ENCODE results near the gene TMEM72. TPM values are rescaled to one million over a fixed set of nuclear protein-coding genes. Genes with fewer than 3 reads are reported as not detected.

The TMEM72 gene
- total RNA-seq, 1 experiment from 2014 or later = not detected

DNA sequence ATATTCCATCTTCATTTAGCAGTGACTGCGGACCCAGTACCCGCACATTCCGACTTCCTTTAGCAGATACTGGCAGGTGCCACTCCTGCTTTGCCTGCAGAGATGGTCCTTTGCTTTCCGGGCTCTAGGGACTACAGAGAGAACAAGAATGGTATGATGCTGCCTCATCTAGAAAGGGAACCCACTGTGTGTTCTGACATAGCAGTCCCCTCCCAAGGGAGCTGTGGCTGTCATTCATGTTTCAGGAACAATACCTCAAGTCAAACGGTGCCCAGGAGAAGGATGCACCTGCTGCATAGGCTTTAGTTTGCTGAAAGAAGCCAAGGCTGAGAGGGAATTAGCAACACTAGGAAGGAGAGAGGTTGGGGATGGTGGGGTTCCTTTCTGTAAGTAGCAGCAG lies 15.9 kb upstream of the TMEM72 start:
- peaks cover 4% of the 10 kb centered on the region; the same call in 1 of the 2 replicates for H3K4me1 ChIP-seq (ENCODE audit: insufficient read depth, low read length)
- no peak overlapping the region for H3K27ac ChIP-seq (ENCODE audit: insufficient read length, low read depth, low read length)
- H4K8ac ChIP-seq (replicated peaks; ENCODE audit: insufficient read length, low read depth, low read length) = no peak overlapping the region
- no peaks in the 10 kb centered on the region for H3K9me3 ChIP-seq (ENCODE audit: control insufficient read depth, low read depth, low read length)
- H3K4ac ChIP-seq (ENCODE audit: low read depth, low read length) = no peak overlapping the region
- H2BK120ac ChIP-seq (ENCODE audit: low read depth, low read length, poor library complexity, severe bottlenecking) = no peak overlapping the region
- H2BK20ac ChIP-seq (ENCODE audit: low read depth, low read length, poor library complexity, severe bottlenecking) = no peak overlapping the region
- no peaks in the 10 kb centered on the region for H3K23me2 ChIP-seq (ENCODE audit: insufficient read length, low read depth, low read length, poor library complexity, severe bottlenecking)
- Mint-ChIP-seq H3K4me3 (no peak overlapping the region), H3K9me3 (peaks cover 12% of the 10 kb centered on the region in 2 experiments; a peak in 4 of 5 replicates), H3K36me3 (ENCODE audit: insufficient read depth in 1 of 3, low read depth in 3 of 3) (peaks cover 3 to 4% (median 4%) of the 10 kb centered on the region in 3 experiments; a peak in 2 of 7 replicates), H3K27me3 (ENCODE audit: low read depth) (no peaks in the 10 kb centered on the region; the same call in none of the 2 replicates), H3K4me1 (peaks cover 18% of the 10 kb centered on the region in 2 experiments), H3K27ac (no peak overlapping the region)
- H3K14ac ChIP-seq (ENCODE audit: insufficient read depth, low read length) = no peak overlapping the region
- H3K9ac ChIP-seq (ENCODE audit: extremely low read depth, insufficient read length, low read length) = no peak overlapping the region
- DNase-seq = no peak
- H4K20me1 ChIP-seq (ENCODE audit: control insufficient read depth, insufficient read depth, insufficient read length) = no peaks in the 10 kb centered on the region
- no peak overlapping the region for H3K23ac ChIP-seq (ENCODE audit: insufficient read length, low read depth, low read length)
- H4K5ac ChIP-seq (ENCODE audit: insufficient read length, low read depth, low read length) = no peak overlapping the region
- TF ChIP-seq, protein P1, sequence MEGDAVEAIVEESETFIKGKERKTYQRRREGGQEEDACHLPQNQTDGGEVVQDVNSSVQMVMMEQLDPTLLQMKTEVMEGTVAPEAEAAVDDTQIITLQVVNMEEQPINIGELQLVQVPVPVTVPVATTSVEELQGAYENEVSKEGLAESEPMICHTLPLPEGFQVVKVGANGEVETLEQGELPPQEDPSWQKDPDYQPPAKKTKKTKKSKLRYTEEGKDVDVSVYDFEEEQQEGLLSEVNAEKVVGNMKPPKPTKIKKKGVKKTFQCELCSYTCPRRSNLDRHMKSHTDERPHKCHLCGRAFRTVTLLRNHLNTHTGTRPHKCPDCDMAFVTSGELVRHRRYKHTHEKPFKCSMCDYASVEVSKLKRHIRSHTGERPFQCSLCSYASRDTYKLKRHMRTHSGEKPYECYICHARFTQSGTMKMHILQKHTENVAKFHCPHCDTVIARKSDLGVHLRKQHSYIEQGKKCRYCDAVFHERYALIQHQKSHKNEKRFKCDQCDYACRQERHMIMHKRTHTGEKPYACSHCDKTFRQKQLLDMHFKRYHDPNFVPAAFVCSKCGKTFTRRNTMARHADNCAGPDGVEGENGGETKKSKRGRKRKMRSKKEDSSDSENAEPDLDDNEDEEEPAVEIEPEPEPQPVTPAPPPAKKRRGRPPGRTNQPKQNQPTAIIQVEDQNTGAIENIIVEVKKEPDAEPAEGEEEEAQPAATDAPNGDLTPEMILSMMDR (conservative IDR thresholded peaks at IDR 0.05) = no peak
- WGBS (ENCODE audit: extremely low coverage, insufficient read length, low lambda C conversion rate) = no CpG with 5 or more reads among the region's 5 CpGs
- H2AK5ac ChIP-seq (ENCODE audit: insufficient read length, low read length) = no peak overlapping the region
- no peak overlapping the region for H2BK5ac ChIP-seq (ENCODE audit: insufficient read length, low read length)
- no peak overlapping the region for H2BK15ac ChIP-seq (ENCODE audit: low read depth, low read length)
- no peak overlapping the region for H4K91ac ChIP-seq (ENCODE audit: insufficient read length, low read depth, low read length)
- no peak overlapping the region for H2AFZ ChIP-seq (ENCODE audit: low read length)
- H3K4me2 ChIP-seq (ENCODE audit: insufficient read depth, insufficient read length, low read length) = no peak overlapping the region
- H3K56ac ChIP-seq (ENCODE audit: insufficient read length, low read depth, low read length) = no peak overlapping the region
- no peak overlapping the region for H3K18ac ChIP-seq (ENCODE audit: insufficient read length, low read depth, low read length)
- no peaks in the 10 kb centered on the region for H3K79me2 ChIP-seq (ENCODE audit: insufficient read depth, low read length)
- H3K27me3 ChIP-seq (ENCODE audit: insufficient read depth, low read length) = no peaks in the 10 kb centered on the region
- no peaks in the 10 kb centered on the region for H3K79me1 ChIP-seq (ENCODE audit: insufficient read depth, low read depth, low read length, poor library complexity, severe bottlenecking)
- H3T11ph ChIP-seq (ENCODE audit: low read length) = no peak overlapping the region
- no peak overlapping the region for H2BK12ac ChIP-seq (ENCODE audit: insufficient read length, low read depth, low read length)

All from H9 (cell line).